ENCODE measurements around the gene FAHD2B.
"Not testable (repeated sequence)": the region's sequence is repeated elsewhere in the genome, so short reads cannot be mapped to it uniquely, and the experiment has no call there.

GRCh38 chr2:97088706-97089105, 6.0 kb downstream of the FAHD2B start:
- not testable (repeated sequence) for TF ChIP-seq CTCF (conservative IDR thresholded peaks at IDR 0.05); EZH2 (IDR thresholded peaks at IDR 0.05; ENCODE audit: low read depth)
